HT-29 (cell line): Measurements from ENCODE around the gene PRSS2. TPM values are rescaled to one million over a fixed set of nuclear protein-coding genes. Genes with fewer than 3 reads are reported as not detected.
A peak's percentile ranks its signal among the peaks of the same experiment; 100 is the strongest.
"Not testable (repeated sequence)": the region's sequence is repeated elsewhere in the genome, so short reads cannot be mapped to it uniquely, and the experiment has no call there.

Experiments
- DNase-seq: peaks from one replicate; pipeline ENCODE4 v3.0.0-alpha.2; 2015; ENCODE audit warnings: low spot score
- total RNA-seq: library from RNA; depleted of rRNA; stranded (reverse); fragments of >200 nt; shearing (Covaris generic); gene quantifications from 2 replicates; pipeline ENCODE4 v1.2.3, GENCODE V29; 2014

The PRSS2 gene
- total RNA-seq, 1 experiment from 2014 or later = 0.79 TPM

DNA sequence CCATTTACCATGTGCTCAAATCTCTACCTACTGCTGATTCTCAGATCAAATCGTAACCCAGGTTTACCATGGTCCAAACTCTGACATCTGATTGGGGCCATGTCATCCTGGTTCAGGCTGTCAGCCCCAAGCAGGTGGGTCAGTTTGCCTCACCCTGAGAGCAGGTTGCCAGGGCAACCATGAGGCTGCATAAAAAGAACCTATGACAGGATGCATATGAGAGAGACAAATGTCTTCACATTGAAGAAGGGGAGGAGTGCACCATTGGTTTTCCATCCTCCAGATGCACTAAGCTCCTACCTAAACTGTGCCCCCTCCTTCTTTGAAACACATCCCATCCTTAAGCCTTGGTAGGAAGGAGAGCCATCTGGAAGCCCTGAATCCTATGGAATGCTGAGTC, 11.3 kb upstream of the PRSS2 start:
- DNase-seq = no peak

- no peak for DNase-seq
Measured at GRCh38 chr7:142760071-142760642, 10.6 kb upstream of the PRSS2 start.

DNA sequence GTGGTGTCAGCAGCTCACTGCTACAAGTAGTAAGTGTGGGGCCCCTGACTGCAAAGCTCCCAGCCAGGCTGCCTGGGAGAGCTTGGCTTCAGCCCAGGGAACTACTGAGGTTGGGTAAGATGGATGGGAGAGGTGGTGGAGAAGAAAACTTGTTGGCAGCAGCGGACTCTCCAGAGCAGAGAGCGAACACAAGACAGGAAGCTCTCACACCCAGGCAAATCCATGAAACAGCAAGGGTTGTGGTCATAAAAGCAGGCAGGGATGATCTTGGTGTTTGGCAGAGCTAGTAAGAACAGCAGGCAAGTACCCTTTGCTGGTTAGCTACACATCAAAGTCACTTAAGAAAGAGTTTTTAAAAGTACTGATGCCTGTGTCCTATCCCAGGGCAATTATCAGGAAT, 9.2 kb upstream of the PRSS2 start:
- not testable (repeated sequence) for DNase-seq

DNA sequence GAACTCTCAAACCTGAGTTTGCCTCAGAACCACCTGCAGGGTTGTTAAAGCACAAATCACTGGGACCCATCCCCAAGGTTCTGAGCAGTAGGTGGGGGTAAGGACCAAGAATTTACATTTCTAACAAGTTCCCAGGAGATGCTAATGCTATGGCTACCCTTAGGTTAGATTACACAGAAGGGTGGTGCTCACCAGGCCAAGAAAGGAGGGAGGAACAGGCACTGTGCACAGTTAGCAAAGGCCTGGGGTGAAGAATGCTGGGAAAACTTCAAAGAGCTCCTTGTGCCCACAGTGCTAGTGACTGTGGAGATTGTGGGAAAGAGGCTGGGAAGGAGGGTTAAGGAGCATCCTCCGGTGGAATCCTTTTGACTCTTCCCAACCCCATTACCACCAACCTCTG, 8.7 kb upstream of the PRSS2 start:
- no peak for DNase-seq

DNA sequence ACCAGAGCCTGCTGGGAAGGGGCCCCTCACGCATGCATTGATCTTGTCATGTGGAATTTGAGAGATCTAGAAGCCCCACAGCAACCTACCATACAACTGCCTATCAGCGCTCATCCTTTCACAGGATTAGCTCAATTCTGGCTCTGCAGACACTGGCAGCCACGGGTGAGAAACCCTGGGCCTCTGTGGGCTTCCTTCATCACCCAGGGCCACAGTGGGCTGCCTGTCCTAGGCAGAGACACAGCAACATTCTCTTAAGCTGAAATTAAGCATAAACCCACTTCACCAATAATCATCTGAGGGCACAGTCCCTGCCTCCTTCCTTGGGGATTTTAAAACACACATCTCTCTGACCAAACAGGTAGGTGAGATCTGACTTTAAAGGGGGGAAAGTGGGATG, 3.3 kb upstream of the PRSS2 start:
- DNase-seq = no peak

DNA sequence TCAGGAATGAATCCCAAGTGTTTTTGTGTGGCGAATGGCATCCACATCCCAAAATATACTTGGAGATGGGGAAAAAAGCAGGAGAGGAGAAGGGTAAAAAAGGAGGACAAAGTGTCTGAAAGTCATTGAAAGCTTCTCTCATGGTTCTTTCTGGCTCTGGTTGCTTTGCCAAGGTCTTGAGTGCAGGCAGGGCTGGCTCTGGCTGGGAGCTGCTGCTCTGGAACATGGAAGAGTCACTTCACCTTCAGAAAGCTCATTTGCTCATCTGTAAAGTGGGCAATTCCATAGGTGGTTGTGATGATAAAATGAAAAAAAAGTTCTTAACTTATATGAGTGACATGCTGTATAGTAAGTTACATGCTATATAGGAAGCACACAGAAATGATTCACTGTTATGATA, 2.9 kb upstream of the PRSS2 start:
- no peak for DNase-seq

DNA sequence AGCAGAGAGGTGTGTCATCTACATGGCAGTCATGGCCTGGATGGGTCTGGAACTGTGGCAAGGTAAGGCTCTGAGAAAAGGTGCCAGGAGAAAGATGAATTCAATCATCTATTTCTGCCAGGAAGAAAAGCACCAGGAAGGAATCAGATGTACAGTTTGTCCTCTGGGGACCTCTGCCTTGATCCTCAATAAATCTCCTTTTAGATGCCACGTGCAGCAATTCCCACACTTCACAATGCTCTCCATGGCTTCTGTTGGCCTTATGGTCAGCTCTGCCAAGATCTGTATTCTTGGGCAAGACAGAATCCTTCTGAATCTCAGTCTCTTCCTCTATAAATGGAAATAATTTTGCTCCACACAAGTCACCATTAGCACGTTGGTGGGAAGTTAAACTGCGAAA, 1.9 kb upstream of the PRSS2 start:
- not testable (repeated sequence) for DNase-seq

- no peak for DNase-seq
Measured at GRCh38 chr7:142771353-142771723, 568 bp downstream of the PRSS2 start.

GRCh38 chr7:142772051-142772450, 1.3 kb downstream of the PRSS2 start:
- DNase-seq = no peak

- DNase-seq = no peak
Measured at GRCh38 chr7:142772673-142773072, 1.9 kb downstream of the PRSS2 start.

- no peak for DNase-seq
Measured at GRCh38 chr7:142773230-142773629, 2.5 kb downstream of the PRSS2 start.

- no peak for DNase-seq
Measured at GRCh38 chr7:142773937-142774744, 3.4 kb downstream of the PRSS2 start.

- DNase-seq = no peak
Measured at GRCh38 chr7:142774826-142775225, 4.1 kb downstream of the PRSS2 start.

GRCh38 chr7:142775351-142776115, 4.8 kb downstream of the PRSS2 start:
- DNase-seq = not testable (repeated sequence)

GRCh38 chr7:142776206-142776844, 5.6 kb downstream of the PRSS2 start:
- no peak for DNase-seq

DNA sequence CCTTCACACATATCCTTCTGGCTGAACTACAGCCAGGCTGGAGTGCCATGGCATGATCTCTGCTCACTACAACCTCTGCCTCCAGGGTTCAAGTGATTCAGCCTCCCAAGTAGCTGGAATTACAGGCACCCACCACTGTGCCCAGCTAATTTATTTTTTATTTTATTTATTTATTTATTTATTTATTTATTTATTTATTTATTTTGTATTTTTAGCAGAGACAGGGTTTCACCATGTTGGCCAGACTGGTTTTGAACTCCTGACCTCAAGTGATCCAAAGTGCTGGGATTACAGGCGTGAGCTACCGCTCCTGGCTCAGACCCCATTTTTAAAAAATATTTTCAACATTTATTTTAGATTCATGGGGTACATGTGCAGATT, 6.1 kb downstream of the PRSS2 start:
- not testable (repeated sequence) for DNase-seq

DNA sequence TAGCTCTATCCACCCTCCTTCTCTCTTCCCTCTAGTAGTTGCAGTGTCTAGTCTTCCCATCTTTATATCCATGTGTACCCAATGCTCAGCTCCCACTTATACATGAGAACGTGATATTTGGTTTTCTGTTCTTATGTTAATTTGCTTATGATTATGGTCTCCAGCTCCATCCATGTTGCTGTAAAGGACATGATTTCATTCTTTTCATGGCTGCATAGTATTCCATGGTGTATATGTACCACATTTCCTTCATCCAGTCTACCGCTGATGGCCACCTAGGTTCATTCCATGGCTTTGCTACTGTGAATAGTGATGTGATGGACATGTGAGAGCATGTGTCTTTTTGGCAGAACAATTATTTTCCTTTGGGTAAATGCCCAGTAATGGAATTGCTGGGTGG, 6.5 kb downstream of the PRSS2 start:
- DNase-seq = no peak

GRCh38 chr7:142782922-142783900, 12.4 kb downstream of the PRSS2 start:
- peak; percentile 96 for DNase-seq

- no peak for DNase-seq
Measured at GRCh38 chr7:142784096-142784495, 13.3 kb downstream of the PRSS2 start.

GRCh38 chr7:142784716-142785115, 13.9 kb downstream of the PRSS2 start:
- DNase-seq = no peak

GRCh38 chr7:142785841-142786250, 15.1 kb downstream of the PRSS2 start:
- no peak for DNase-seq
